H1 (cell line): Measurements from ENCODE around the gene CASK. TPM values are rescaled to one million over a fixed set of nuclear protein-coding genes. Genes with fewer than 3 reads are reported as not detected.

ENCODE experiments used
- CREB1 ChIP-seq: IDR thresholded peaks from 2 replicates; pipeline ENCODE4 v1.6.1; 2012; ENCODE audit warnings: inconsistent platforms
- KDM1A ChIP-seq: fragments of 200-600, 300-600 bp; sonication (generic); IDR thresholded peaks from 2 replicates; pipeline ENCODE4 v1.7.1; 2016; ENCODE audit warnings: mild to moderate bottlenecking, low read length, borderline replicate concordance
- NRF1 ChIP-seq: IDR thresholded peaks from 2 replicates; pipeline ENCODE4 v1.6.1; 2011; ENCODE audit warnings: mild to moderate bottlenecking, low read depth, low read length, improper control_type of control experiment
- polyA plus RNA-seq, 7 experiments: library from polyadenylated mRNA; depleted of rRNA in 3 of 7; stranded (reverse) in 5 of 7; unstranded in 2 of 7; fragments of >200 nt in 5 of 7; fragments of 200-250 nt in 2 of 7; gene quantifications; 1 replicate in 5 of 7; 2 replicates in 1 of 7; 4 replicates in 1 of 7; pipeline versions ENCODE4 v1.2.1 to v1.2.3, GENCODE V29; 2011 to 2013; ENCODE audit warnings: missing spikeins in 2 of 7, mixed read lengths in 2 of 7
- total RNA-seq: library from RNA; stranded (reverse); fragmentation: NEBNext Ultra II Directional; extraction: Animal tissue kit (Norgen Biotek cat#: 25700); gene quantifications from 2 replicates; pipeline ENCODE4 v1.2.1, GENCODE V29; 2021

The CASK gene
- total and polyA plus RNA-seq, 2 of the 8 experiments (the other 6 are each of a cell fraction or from before 2014, with no cell fraction given), result 21.6 to 55.1 TPM

DNA sequence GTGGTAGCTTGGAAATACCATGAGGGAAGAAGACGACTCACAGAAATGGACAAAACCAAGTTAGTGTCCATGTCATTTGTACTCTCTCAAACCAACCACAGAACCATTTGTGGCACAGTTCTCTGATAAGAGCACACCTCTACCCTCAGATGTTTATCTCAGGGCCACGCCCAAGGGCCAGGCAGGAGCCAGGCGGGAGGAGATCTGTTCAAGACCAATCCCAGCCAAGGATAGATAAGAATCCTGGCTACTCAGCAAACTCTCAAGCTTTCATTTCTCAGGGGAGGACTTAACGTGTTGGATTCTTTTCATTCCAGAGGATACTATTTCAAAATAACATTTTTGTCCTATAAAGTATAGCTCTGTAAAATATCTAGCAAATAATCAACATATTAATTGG lies 381.2 kb downstream of the CASK start (continued):
- TF ChIP-seq KDM1A (no peak), NRF1 (no peak), CREB1 (no peak)
- TF ChIP-seq, all 59 proteins: peak for 0
